ENCODE measurements around the gene CCNF.
"Not testable (repeated sequence)": the region's sequence is repeated elsewhere in the genome, so short reads cannot be mapped to it uniquely, and the experiment has no call there.

CCNF gene

DNA sequence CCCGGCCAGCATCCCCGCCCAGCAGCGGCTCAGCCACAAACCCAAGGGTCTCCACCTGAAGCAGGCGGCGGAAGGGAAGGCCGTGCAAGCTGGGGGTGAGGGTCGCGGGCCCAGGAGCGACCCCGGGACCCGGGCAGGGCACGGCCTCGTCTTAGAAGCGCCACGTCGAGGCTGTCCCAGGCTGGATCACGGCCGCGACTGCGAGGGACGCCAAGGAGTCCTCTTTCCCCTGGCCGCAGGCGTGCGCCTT is 538 bp upstream of the CCNF start:
- no peak for DNase-seq (ENCODE audit: low read depth)
- peak overlapping the region; percentile 70 for H3K4me3 ChIP-seq (replicated peaks; ENCODE audit: low read depth, low read length)
- TF ChIP-seq, protein P1, sequence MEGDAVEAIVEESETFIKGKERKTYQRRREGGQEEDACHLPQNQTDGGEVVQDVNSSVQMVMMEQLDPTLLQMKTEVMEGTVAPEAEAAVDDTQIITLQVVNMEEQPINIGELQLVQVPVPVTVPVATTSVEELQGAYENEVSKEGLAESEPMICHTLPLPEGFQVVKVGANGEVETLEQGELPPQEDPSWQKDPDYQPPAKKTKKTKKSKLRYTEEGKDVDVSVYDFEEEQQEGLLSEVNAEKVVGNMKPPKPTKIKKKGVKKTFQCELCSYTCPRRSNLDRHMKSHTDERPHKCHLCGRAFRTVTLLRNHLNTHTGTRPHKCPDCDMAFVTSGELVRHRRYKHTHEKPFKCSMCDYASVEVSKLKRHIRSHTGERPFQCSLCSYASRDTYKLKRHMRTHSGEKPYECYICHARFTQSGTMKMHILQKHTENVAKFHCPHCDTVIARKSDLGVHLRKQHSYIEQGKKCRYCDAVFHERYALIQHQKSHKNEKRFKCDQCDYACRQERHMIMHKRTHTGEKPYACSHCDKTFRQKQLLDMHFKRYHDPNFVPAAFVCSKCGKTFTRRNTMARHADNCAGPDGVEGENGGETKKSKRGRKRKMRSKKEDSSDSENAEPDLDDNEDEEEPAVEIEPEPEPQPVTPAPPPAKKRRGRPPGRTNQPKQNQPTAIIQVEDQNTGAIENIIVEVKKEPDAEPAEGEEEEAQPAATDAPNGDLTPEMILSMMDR (IDR thresholded peaks at IDR 0.05; ENCODE audit: low read length, missing control alignments): no peak

DNA sequence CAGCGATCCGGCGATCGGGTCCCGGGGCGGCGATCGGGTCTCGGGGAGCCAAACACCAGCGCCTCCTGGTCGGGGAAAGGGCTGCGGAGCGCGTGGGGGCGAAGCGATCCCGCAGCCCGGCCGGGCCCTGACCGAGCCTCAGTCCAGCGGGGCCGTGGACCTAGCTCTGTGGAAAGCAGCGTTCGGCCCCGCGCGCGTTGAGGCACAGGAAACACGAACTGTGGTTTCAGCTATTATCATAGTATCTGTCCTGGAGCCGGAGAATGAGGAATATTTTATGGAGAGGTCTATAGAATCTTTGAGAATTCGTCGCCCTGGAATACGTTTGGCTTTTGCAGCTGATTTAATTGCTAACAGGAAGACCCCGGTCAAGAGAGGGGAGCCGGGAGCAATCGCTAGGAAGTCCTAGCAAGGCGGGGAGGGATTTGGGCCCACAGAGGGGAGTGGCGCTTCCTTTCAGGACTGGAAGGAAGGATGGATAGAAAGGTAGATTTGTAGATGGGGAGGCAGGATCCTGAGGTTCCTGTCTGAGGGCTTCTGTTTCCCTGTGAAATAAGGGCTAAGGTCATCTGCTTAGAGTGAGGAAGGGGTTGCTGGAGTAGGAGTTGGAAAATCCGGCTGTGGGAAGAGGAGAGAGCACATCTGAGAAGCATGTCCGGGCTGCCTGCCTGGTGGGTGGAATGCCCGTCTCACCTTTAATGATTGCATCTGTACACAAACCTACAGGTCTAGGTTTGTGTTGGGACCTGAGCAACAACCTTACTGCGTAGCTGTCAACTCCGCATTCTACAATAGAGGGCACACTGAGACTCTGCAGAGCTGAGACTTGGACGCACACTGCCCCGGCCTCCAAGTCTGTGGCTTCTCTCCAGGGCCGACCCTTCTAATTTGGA is 770 bp downstream of the CCNF start:
- TF ChIP-seq, protein P1 (IDR thresholded peaks at IDR 0.05; ENCODE audit: low read length, missing control alignments): peak; percentile 34
- peak; percentile 33 for DNase-seq (ENCODE audit: low read depth)
- H3K4me3 ChIP-seq (replicated peaks; ENCODE audit: low read depth, low read length): peak overlapping the region; percentile 68

DNA sequence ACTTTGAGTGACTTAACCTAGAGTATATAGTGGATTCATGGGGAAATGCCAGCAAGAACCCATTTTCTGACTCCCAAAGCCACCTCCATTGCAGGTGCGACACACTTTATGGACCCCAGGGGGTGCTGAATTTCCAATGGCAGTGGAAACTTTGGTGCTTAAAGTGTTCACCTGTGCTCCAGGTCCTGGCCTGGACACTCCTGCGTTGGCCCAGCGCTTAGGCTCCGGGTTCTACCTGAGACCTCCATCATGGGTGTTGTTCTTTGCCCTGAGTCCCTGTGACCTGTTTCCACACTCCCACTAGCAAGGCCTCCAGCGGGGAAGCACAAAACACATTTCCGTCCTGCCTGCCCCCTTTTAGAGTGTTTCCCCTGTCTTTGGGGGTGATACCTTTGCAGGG is 3.0 kb downstream of the CCNF start:
- TF ChIP-seq, protein P1 (IDR thresholded peaks at IDR 0.05; ENCODE audit: low read length, missing control alignments): peak; percentile 6
- no peak for DNase-seq (ENCODE audit: low read depth)

DNA sequence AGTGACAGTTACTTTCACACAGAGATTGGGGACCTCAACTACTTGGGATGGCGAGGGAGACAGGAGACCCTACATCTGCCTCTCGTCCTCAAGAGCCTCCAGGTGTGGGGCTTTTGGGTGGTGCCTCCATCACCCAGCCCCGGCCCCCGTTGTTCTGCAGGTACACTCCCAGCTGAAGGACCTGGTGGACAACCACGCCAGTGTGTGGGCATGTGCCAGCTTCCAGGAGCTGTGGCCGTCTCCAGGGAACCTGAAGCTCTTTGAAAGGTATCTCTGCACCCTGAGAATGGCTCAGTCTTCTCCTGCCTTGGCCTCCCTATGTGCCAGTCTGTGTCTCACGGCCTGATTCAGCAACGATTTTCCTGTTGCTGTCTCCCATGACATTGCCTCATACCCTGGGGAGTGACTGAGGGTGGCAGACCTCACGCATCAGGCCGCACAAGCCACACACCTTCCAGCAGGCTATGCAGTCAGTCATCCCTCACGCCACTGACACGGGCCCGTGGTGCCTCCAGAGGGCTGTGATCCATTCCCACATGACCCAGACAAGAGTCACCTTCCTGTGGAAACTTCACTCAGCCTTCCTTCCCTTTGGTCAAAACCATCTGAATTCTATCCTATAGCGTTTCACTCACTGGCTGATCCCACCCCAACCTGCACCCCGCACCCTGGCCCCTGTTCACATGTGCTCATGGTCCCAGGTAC is 3.7 kb downstream of the CCNF start:
- no peak for DNase-seq (ENCODE audit: low read depth)
- H3K4me3 ChIP-seq (replicated peaks; ENCODE audit: low read depth, low read length): no peak overlapping the region
- TF ChIP-seq, protein P1 (IDR thresholded peaks at IDR 0.05; ENCODE audit: low read length, missing control alignments): no peak

More for the DNA sequence above, 3.0 kb downstream of the CCNF start:
- no peak overlapping the region for H3K4me3 ChIP-seq (replicated peaks; ENCODE audit: low read depth, low read length)

DNA sequence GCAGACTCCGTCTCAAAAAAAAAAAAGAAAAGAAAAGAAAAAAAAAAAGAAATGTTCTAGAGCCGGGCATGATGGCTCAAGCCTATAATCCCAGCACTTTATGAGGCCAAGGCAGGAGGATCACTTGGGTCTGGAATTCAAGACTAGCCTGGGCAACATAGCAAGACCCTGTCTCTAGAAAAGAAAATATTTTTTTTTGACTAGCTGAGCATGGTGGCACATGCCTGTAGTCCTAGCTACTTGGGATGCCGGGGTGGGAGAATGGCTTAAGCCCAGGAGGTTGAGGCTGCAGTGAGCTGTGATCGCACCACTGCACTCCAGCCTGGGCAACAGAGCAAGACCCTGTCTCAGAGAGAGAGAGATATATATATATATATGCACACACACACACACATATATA is 6.0 kb downstream of the CCNF start:
- H3K4me3 ChIP-seq (replicated peaks; ENCODE audit: low read depth, low read length); DNase-seq (ENCODE audit: low read depth): not testable (repeated sequence)

DNA sequence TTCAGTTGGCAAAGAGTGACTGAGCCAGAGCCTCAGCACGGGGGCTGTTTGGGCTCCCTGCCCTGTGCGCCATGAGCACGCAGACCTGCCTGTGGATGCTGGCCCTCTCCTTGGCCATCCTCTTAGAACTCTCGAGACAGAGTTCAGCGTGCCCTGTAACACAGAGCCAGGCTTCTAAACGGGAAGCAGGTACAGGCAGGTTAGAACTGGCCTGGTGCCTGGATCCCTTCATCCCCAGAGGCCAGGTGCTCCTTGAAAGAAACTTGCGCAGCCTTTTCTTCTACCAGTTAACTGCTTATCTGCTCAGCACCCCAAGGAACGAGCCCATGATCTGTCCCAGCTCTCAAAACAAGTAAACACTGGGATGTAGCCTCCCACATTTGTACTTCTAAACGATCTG is 6.9 kb downstream of the CCNF start:
- TF ChIP-seq, protein P1 (IDR thresholded peaks at IDR 0.05; ENCODE audit: low read length, missing control alignments): no peak
- no peak for DNase-seq (ENCODE audit: low read depth)
- no peak overlapping the region for H3K4me3 ChIP-seq (replicated peaks; ENCODE audit: low read depth, low read length)

DNA sequence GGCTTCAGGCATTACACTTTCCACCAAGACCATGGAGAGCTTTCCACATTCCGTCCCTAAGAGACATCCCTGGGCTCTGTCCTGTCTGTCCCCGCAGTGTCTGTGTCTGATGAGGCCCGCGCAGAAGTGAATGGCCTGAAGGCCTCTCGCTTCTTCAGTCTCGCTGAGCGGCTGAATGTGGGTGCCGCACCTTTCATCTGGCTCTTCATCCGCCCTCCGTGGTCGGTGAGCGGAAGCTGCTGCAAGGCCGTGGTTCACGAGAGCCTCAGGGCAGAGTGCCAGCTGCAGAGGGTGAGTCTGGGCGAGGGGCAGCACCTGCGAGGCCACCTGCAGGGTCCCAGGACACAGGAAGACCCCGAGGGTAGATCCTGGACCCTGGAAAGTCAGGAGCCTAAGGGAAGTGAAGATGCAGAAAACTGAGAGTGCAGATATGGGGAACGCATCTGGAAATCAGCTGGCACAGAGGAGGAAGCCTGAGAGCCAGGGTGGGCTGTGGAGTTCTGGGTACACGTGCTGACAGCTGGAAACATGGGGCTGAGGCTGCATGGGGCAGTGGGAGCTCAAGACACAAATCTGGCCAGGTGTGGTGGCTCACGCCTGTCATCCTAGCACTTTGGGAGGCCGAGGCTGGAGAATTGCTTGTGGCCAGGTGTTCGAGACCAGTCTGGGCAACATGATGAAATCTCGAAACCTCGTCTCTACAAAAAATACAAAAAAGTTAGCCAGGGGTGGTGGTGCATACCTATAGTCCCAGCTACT is 8.0 kb downstream of the CCNF start:
- TF ChIP-seq, protein P1 (IDR thresholded peaks at IDR 0.05; ENCODE audit: low read length, missing control alignments): no peak
- DNase-seq (ENCODE audit: low read depth): no peak
- no peak overlapping the region for H3K4me3 ChIP-seq (replicated peaks; ENCODE audit: low read depth, low read length)
